H1 (cell line): ENCODE data around the gene GTF3C2. TPM values are rescaled to one million over a fixed set of nuclear protein-coding genes. Genes with fewer than 3 reads are reported as not detected.

Experiments used
- CTCF ChIA-PET: fragments of 300-600 bp; sonication (Branson Sonifier 250); formaldehyde crosslinking; loops from one replicate; lab custom pipeline; 2021; ENCODE audit not compliant: partially characterized antibody; lab: Charles Lee
- POLR2A ChIA-PET: fragments of 300-600 bp; sonication (Branson Sonifier 250); formaldehyde crosslinking; loops from one replicate; lab custom pipeline; 2021; ENCODE audit warnings: inconsistent platforms; ENCODE audit not compliant: partially characterized antibody; lab: Charles Lee
- DNase-seq, 2 experiments: peaks; one replicate each; pipeline versions ENCODE4 v3.0.0 to v3.0.0-alpha.2; 2010 to 2022; ENCODE audit warnings: low spot score in 2 of 2, low read depth in 1 of 2, mixed read lengths in 1 of 2
- FAIRE-seq: peaks from 2 replicates; lab custom pipeline; 2011; peaks lifted over from hg19 to GRCh38; lab: Jason Lieb, UNC
- H2AFZ ChIP-seq: 2 replicates; pipeline ENCODE4 v1.8.1; 2012; ENCODE audit warnings: low read length, inconsistent platforms
- H2AK5ac ChIP-seq: 2 replicates; pipeline ENCODE4 v1.6.1; 2013; ENCODE audit warnings: low read depth, low read length
- H2BK120ac ChIP-seq: replicated peaks from 2 replicates; pipeline ENCODE3; 2013; ENCODE audit warnings: low read depth, low read length, inconsistent platforms
- H2BK12ac ChIP-seq: 2 replicates; pipeline ENCODE4 v1.6.1; 2013; ENCODE audit warnings: low read depth, low read length
- H2BK15ac ChIP-seq: 2 replicates; pipeline ENCODE4 v1.6.1; 2013; ENCODE audit warnings: low read length
- H2BK20ac ChIP-seq: 2 replicates; pipeline ENCODE4 v1.6.1; 2013; ENCODE audit warnings: low read length
- H2BK5ac ChIP-seq: 2 replicates; pipeline ENCODE4 v1.6.1; 2013; ENCODE audit warnings: low read depth, low read length
- H3K14ac ChIP-seq: 2 replicates; pipeline ENCODE4 v1.6.1; 2013; ENCODE audit warnings: inconsistent platforms; ENCODE audit not compliant: insufficient read length
- H3K18ac ChIP-seq: 2 replicates; pipeline ENCODE4 v1.6.1; 2013; ENCODE audit warnings: low read length; ENCODE audit errors: extremely low read depth
- H3K23ac ChIP-seq: 2 replicates; pipeline ENCODE4 v1.6.1; 2013; ENCODE audit warnings: inconsistent platforms; ENCODE audit not compliant: insufficient read length
- H3K23me2 ChIP-seq: 2 replicates; pipeline ENCODE4 v1.6.1; 2013; ENCODE audit warnings: low read depth, low read length
- H3K27ac ChIP-seq: 2 replicates; pipeline ENCODE4 v1.6.1; 2011; ENCODE audit warnings: low read depth, low read length, inconsistent platforms
- H3K27me3 ChIP-seq, 4 experiments: replicated peaks in 1 of 4; 1 replicate in 1 of 4; 2 replicates in 3 of 4; pipeline versions ENCODE4 v1.6.1 to v1.8.1; 2011 to 2013; ENCODE audit warnings: low read length in 3 of 4, mild to moderate bottlenecking in 3 of 4, inconsistent platforms in 2 of 4, mixed read lengths in 2 of 4, moderate library complexity in 1 of 4; ENCODE audit not compliant: control insufficient read depth in 3 of 4, insufficient read depth in 3 of 4; ENCODE audit errors: extremely low read depth in 1 of 4
- H3K36me3 ChIP-seq, 4 experiments: 2 replicates each; pipeline versions ENCODE4 v1.6.1 to v1.8.1; 2011 to 2013; ENCODE audit warnings: mild to moderate bottlenecking in 4 of 4, low read length in 3 of 4, moderate library complexity in 2 of 4, control low read depth in 1 of 4, inconsistent platforms in 1 of 4; ENCODE audit not compliant: insufficient read depth in 4 of 4, control insufficient read depth in 2 of 4
- H3K4ac ChIP-seq: replicated peaks from 2 replicates; pipeline ENCODE3; 2013; ENCODE audit warnings: low read length, low read depth, mixed read lengths, inconsistent platforms; ENCODE audit not compliant: insufficient read length
- H3K4me1 ChIP-seq, 4 experiments: replicated peaks in 1 of 4; 1 replicate in 1 of 4; 2 replicates in 3 of 4; pipeline versions ENCODE4 v1.6.1 to v1.8.1; 2011 to 2013; ENCODE audit warnings: low read length in 3 of 4, inconsistent platforms in 2 of 4, mixed read lengths in 1 of 4; ENCODE audit not compliant: insufficient read depth in 4 of 4, control insufficient read depth in 3 of 4
- H3K4me2 ChIP-seq, 2 experiments: 2 replicates each; pipeline versions ENCODE4 v1.6.1 to v1.8.1; 2011 to 2013; ENCODE audit warnings: low read depth in 2 of 2, low read length in 2 of 2, control low read depth in 1 of 2, inconsistent platforms in 1 of 2, mild to moderate bottlenecking in 1 of 2; ENCODE audit not compliant: insufficient read depth in 1 of 2
- H3K4me3 ChIP-seq, 4 experiments: fragments of 200-600, 300-600 bp in 1 of 4; sonication (generic), shearing (Covaris generic), sonication (Bioruptor Twin) in 1 of 4; 2 replicates each; pipeline versions ENCODE4 v1.5.1 to v1.8.1; 2011 to 2016; ENCODE audit warnings: low read length in 4 of 4, low read depth in 3 of 4, control low read depth in 2 of 4, inconsistent platforms in 2 of 4, mild to moderate bottlenecking in 2 of 4, mixed read lengths in 1 of 4, moderate library complexity in 1 of 4; ENCODE audit not compliant: insufficient read depth in 2 of 4; ENCODE audit errors: extremely low read depth in 1 of 4
- H3K56ac ChIP-seq: replicated peaks from 2 replicates; pipeline ENCODE3; 2013; ENCODE audit warnings: low read depth, mild to moderate bottlenecking, mixed read lengths, low read length, inconsistent platforms; ENCODE audit not compliant: insufficient read length
- H3K79me1 ChIP-seq: 2 replicates; pipeline ENCODE4 v1.6.1; 2013; ENCODE audit warnings: low read depth, low read length, control low read depth
- H3K79me2 ChIP-seq, 2 experiments: 2 replicates each; pipeline versions ENCODE4 v1.6.1 to v1.8.1; 2012 to 2013; ENCODE audit warnings: low read length in 2 of 2, mild to moderate bottlenecking in 2 of 2, inconsistent platforms in 1 of 2; ENCODE audit not compliant: insufficient read depth in 2 of 2, control insufficient read depth in 1 of 2
- H3K9ac ChIP-seq, 4 experiments: replicated peaks in 1 of 4; 1 replicate in 1 of 4; 2 replicates in 3 of 4; pipeline versions ENCODE4 v1.6.1 to v1.8.1; 2011 to 2013; ENCODE audit warnings: low read depth in 3 of 4, low read length in 3 of 4, control low read depth in 2 of 4, mild to moderate bottlenecking in 2 of 4, moderate library complexity in 2 of 4, inconsistent platforms in 1 of 4; ENCODE audit errors: extremely low read depth in 1 of 4
- H3K9me3 ChIP-seq, 2 experiments: 2 replicates each; pipeline versions ENCODE4 v1.6.1 to v1.8.1; 2012 to 2013; ENCODE audit warnings: mild to moderate bottlenecking in 2 of 2, moderate library complexity in 2 of 2, control low read depth in 1 of 2, inconsistent platforms in 1 of 2, low read depth in 1 of 2, low read length in 1 of 2, mixed read lengths in 1 of 2; ENCODE audit not compliant: insufficient read depth in 2 of 2
- H4K20me1 ChIP-seq, 2 experiments: replicated peaks in 1 of 2; 2 replicates each; pipeline versions ENCODE3 to v1.8.1; 2011 to 2013; ENCODE audit warnings: inconsistent platforms in 2 of 2, low read length in 2 of 2, mild to moderate bottlenecking in 1 of 2; ENCODE audit not compliant: insufficient read depth in 2 of 2, control insufficient read depth in 1 of 2
- H4K5ac ChIP-seq: 2 replicates; pipeline ENCODE4 v1.6.1; 2013; ENCODE audit warnings: low read length, low read depth, mixed read lengths, inconsistent platforms; ENCODE audit not compliant: insufficient read length
- H4K8ac ChIP-seq: 2 replicates; pipeline ENCODE4 v1.8.0; 2013; ENCODE audit warnings: mild to moderate bottlenecking, moderate library complexity, low read length, inconsistent platforms; ENCODE audit not compliant: insufficient read depth; ENCODE audit errors: extremely low read depth
- H4K91ac ChIP-seq: replicated peaks from 2 replicates; pipeline ENCODE3; 2013; ENCODE audit warnings: low read length, mixed read lengths, inconsistent platforms; ENCODE audit not compliant: insufficient read length
- CREB1 ChIP-seq: IDR thresholded peaks from 2 replicates; pipeline ENCODE4 v1.6.1; 2012; ENCODE audit warnings: inconsistent platforms
- E2F6 ChIP-seq: IDR thresholded peaks from 2 replicates; pipeline ENCODE4 v1.6.1; 2012; ENCODE audit warnings: inconsistent platforms
- JUN ChIP-seq: IDR thresholded peaks from 2 replicates; pipeline ENCODE4 v1.6.1; 2011; ENCODE audit warnings: low read depth, mild to moderate bottlenecking, improper control_type of control experiment, low read length
- WGBS, 2 experiments: shearing (Covaris generic) in 1 of 2; methylation state at CpG; one replicate each; pipeline versions ENCODE4 v1.1.6 to v1.1.7; 2013 to 2015; ENCODE audit warnings: low lambda C conversion rate in 2 of 2, mixed read lengths in 2 of 2, inconsistent platforms in 1 of 2, low coverage in 1 of 2, missing lambda C conversion rate in 1 of 2; ENCODE audit not compliant: insufficient replicate concordance in 2 of 2, insufficient coverage in 1 of 2, insufficient read length in 1 of 2; ENCODE audit errors: extremely low coverage in 1 of 2, missing lambda C conversion rate in 1 of 2; 5-methylcytosine and 5-hydroxymethylcytosine counted together
- polyA plus RNA-seq, 7 experiments: library from polyadenylated mRNA; depleted of rRNA in 3 of 7; stranded (reverse) in 5 of 7; unstranded in 2 of 7; fragments of >200 nt in 5 of 7; fragments of 200-250 nt in 2 of 7; gene quantifications; 1 replicate in 5 of 7; 2 replicates in 1 of 7; 4 replicates in 1 of 7; pipeline versions ENCODE4 v1.2.1 to v1.2.3, GENCODE V29; 2011 to 2013; ENCODE audit warnings: missing spikeins in 2 of 7, mixed read lengths in 2 of 7
- total RNA-seq: library from RNA; stranded (reverse); fragmentation: NEBNext Ultra II Directional; extraction: Animal tissue kit (Norgen Biotek cat#: 25700); gene quantifications from 2 replicates; pipeline ENCODE4 v1.2.1, GENCODE V29; 2021
- TF ChIP-seq, protein P1 (sequence below): IDR thresholded peaks from 2 replicates; pipeline ENCODE4 v1.6.1; 2012; ENCODE audit warnings: inconsistent platforms

Gene GTF3C2
- total and polyA plus RNA-seq, 2 of the 8 experiments (the other 6 are each of a cell fraction or from before 2014, with no cell fraction given) = 118 to 127 TPM

DNA sequence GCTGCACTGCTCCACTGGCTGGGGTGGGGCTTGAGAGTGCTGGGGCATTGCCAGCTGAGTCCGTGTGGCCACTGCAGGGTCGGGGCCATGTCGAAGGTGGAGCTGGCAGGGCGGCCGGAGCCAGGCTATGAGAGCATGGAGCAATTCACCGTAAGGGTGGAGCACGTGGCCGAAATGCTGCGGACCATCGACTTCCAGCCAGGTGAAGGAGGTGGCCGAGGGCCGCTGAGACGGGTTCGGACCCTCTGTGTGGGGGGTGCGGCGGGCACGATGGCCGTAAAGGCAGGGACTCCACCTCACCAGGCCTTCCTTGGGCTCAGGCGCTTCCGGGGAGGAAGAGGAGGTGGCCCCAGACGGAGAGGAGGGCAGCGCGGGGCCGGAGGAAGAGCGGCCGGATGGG, 50.4 kb downstream of the GTF3C2 start:
- peaks cover 4 to 11% of the 10 kb centered on the region in 2 experiments for H4K20me1 ChIP-seq
- no peak overlapping the region for H3K27ac ChIP-seq
- peak overlapping the region; percentile 29; the same call in 1 of the 2 replicates for H2BK12ac ChIP-seq
- H2AFZ ChIP-seq = no peak overlapping the region
- WGBS, 2 experiments = 82% methylated on average over 10 of the region's 26 CpGs; no CpG with 5 or more reads in 1 of the 2 experiments
- no peak overlapping the region for H3K4ac ChIP-seq
- H4K8ac ChIP-seq = peak overlapping the region; percentile 9
- H3K23ac ChIP-seq = no peak overlapping the region
- H3K9me3 ChIP-seq = no peaks in the 10 kb centered on the region; a peak in 1 of 4 replicates
- peaks cover 10% of the 10 kb centered on the region; the same call in 1 of the 2 replicates for H3K23me2 ChIP-seq
- DNase-seq = no peak
- peak overlapping the region; percentile 63 to 69 for H3K4me2 ChIP-seq
- peaks cover 0 to 4% (median 0%) of the 10 kb centered on the region in 4 experiments; a peak in 1 of 8 replicates for H3K36me3 ChIP-seq
- H3K27me3 ChIP-seq = peaks cover 29 to 41% (median 39%) of the 10 kb centered on the region in 4 experiments
- H4K91ac ChIP-seq = peak overlapping the region; percentile 73
- H3K79me2 ChIP-seq = no peaks in the 10 kb centered on the region
- H4K5ac ChIP-seq = no peak overlapping the region
- peak overlapping the region; percentile 95 for H3K18ac ChIP-seq
- H2BK5ac ChIP-seq = no peak overlapping the region
- H2BK15ac ChIP-seq = peak overlapping the region; percentile 81; the same call in 1 of the 2 replicates
- no peaks in the 10 kb centered on the region for H3K79me1 ChIP-seq
- H3K4me1 ChIP-seq = peaks cover 0 to 28% (median 14%) of the 10 kb centered on the region in 4 experiments; a peak in 5 of 7 replicates
- no peak for FAIRE-seq
- H3K14ac ChIP-seq = no peak overlapping the region
- ChIA-PET POLR2A (interaction anchor here (0.8 to 8.8 kb wide), 6 partner anchors 9 to 57 kb away, joined by 3 to 105 read pairs (median 4); partner anchors contain the start of gene MPV17), CTCF (interaction anchor here (0.5 to 12.3 kb wide), 7 partner anchors 15 to 464 kb away, joined by 3 to 413 read pairs (median 9); partner anchors contain the start of genes DNAJC5G, MPV17 and TRIM54)
- no peak overlapping the region for H3K56ac ChIP-seq
- H2BK20ac ChIP-seq = 0 out of 2 replicates have a peak overlapping the region, but pooled peaks have one; percentile 48
- TF ChIP-seq, protein P1, sequence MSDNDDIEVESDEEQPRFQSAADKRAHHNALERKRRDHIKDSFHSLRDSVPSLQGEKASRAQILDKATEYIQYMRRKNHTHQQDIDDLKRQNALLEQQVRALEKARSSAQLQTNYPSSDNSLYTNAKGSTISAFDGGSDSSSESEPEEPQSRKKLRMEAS = peak; percentile 58
- TF ChIP-seq CREB1 (no peak), E2F6 (peak; percentile 51; the same call in 1 of the 2 replicates), JUN (no peak)
- TF ChIP-seq, all 59 proteins: peak for 2
- peak overlapping the region in 2 of 4 experiments; percentile 26 to 51; a peak in 4 of 8 replicates for H3K4me3 ChIP-seq
- H3K9ac ChIP-seq = no peak overlapping the region
- no peak overlapping the region for H2AK5ac ChIP-seq
- no peak overlapping the region for H2BK120ac ChIP-seq
